HG02852 (cell line): Measurements from ENCODE around the gene EPHA1.
"Not testable (repeated sequence)": the region's sequence is repeated elsewhere in the genome, so short reads cannot be mapped to it uniquely, and the experiment has no call there.

Experiments used
- ATAC-seq: cut with Tn5 transposase; IDR thresholded peaks from one replicate; pipeline ENCODE4 v1.9.1; 2021; ENCODE audit warnings: mild to moderate bottlenecking, moderate library complexity; ENCODE audit not compliant: unreplicated experiment

The EPHA1 gene

DNA sequence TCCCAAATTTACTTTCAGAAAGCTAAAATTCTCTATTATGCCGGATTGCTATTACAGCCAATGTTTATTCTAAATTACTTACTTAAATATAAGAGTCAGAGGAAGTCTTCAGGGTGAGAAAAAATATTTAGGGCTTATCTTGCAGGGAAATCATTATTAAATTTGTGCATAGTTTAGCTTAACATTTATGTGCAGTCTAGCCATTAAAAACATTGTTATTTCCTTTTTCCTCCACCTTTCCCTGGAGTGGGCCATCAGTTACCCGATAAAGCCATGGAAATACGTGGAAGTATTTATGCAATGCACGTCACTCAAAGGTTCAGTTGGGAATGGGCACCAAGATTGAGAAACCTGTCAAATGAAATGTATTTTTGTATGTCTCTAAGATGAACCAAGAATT is 25.1 kb upstream of the EPHA1 start:
- no peak for ATAC-seq

DNA sequence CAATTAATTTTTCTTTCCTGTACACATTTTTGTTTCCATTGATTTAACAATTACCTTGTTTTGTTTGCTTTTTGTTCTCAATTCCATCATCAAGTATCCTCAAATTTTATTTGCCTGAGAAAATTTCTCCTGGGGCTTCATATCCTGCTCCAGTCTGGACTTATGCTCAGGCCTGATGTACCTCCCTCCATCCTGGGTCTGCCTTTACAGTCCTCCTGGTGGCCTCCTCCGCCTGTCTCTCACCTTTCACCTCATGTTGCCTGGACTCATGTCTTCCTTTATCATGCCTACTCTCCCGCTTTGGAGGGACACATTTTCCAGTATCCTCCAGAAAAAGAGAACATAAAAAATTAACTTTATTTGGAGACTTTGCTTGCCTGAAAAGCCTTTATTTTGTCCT is 22.5 kb upstream of the EPHA1 start:
- ATAC-seq = no peak

DNA sequence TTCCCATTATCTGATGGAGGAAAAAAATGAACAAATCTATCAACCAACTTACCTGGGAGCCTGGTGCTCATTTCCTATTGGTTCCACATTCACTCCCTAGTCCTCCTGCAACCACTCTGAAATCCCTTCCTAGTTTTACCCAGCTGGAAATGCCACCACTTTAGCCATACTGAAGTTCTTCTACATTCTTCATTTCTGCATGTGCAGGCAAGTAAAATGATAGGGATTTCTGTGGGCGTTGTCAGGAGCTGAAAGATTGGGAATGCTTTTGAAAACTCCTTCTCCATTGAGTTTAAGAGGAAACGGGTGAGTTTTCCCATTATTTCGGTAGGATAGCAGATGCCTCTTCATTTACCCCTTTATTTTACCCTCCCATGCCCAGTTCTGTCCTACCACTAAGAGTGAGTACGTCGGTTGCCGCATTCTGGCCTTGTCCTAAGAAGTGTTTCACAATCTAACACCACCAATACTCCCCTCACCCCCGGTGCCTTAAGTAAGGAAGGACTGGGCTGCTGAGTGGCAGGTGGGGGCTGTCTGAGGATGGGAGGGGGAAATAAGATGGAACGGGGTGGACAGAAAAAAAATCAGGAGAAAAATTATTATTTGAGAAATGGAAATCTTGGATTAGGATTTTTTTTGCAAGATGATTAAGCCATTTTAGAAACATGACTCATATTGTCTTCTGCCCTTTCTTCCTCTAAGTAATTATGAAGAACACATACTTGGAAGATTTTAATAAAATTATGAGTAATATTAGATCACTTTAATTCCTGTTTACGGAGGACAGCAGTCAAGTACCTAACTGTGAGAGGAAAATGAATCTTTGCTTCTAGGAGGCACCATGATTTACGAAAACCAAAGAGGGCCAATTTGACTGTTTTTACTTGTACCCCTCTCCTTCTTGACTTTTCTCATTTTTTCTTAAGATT is 21.4 kb upstream of the EPHA1 start:
- no peak for ATAC-seq

DNA sequence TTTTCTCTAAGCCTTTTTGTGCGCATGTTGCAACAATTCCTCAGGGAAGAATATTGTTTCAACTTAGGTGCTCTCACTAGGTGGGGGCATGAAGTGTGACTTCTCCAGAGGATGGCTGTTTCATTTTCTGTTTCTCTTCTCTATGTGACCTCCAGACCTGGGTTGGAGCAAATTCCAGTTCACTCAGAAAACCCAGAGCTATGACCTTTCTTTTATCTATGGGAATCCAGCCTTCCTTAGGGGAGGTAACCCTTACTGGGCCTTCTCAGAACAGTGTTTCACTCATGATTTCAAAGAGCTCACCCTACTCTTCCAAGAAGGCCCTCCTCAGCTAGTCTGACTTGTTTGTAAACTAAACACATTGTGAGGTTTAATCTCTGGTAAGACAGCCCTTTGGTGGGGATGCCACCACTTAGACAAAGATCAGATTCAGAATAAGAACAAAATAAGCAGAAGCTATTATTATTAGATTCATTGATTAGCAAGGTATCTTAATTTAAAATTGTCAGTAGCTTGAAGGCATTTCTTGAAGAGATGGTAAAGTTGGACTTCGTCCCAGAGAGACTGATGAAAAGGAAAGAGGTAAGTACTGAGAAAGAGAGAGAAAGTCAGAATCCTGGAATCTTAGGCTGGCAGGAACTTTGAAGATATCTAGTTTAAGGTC is 18.0 kb upstream of the EPHA1 start:
- no peak for ATAC-seq

DNA sequence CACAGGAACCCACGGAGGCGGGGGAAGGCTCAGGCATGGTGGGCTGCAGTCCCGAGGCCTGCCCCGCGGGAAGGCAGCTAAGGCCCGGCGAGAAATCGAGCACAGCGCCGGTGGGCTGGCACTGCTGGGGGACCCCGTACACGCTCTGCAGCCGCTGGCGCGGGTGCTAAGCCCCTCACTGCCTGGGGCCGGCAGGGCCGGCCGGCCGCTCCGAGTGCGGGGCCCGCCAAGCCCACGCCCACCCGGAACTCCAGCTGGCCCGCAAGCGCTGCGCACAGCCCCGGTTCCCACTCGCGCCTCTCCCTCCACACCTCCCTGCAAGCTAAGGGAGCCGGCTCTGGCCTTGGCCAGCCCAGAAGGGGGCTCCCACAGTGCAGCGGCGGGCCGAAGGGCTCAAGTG is 15.8 kb upstream of the EPHA1 start:
- ATAC-seq = not testable (repeated sequence)

DNA sequence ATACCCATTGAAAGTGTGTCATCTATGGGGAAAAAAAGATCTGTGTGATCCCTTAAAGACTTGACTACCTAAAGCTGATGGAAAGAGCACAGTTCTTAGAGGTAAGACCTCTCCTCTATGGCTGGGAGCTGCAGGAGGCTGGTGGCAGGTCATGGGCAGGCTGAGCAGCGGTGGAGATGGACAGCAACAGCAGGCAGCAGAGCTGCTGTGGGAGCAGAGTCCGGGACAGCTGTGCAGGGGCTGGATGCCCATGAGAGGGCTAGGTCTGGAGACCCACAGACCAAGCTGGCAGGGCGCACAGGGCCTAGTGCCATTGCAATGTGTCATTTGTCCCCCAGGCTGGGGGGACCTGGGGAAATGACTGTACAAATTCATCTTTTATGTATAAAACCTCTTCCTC is 13.4 kb upstream of the EPHA1 start:
- ATAC-seq = no peak

DNA sequence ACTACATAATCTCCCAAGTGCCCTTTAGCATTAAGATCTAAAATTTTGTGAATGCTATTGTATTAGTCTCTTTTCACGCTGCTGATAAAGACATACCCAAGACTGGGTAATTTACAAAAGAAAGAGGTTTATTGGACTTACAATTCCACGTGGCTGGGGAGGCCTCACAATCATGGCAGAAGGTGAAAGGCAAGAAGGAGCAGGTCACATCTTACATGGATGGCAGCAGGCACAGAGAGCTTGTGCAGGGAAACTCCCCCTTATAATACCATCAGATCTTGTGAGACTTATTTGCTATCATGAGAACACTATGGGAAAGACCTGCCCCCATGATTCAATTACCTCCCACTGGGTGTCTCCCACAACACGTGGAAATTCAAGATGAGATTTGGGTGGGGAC is 12.0 kb upstream of the EPHA1 start:
- ATAC-seq = not testable (repeated sequence)

DNA sequence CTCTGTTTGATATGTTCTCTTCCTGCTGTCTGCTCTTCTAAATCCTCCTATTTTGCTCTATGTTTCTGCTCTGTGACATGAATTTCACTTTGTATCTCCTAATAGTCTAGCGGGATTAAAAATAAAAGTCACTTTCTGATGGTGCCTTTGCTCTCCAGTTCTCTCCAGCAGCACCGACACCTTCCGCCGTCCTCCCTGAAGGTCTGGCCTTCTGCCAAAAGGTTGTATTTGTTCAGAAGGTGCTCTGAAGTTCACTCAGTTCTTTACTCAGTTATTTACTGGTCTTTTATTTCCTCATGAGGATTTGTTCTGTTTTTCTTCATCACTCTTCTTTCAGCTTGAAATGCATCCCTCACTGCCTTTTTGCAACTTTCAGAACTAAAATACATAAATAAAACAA is 11.2 kb upstream of the EPHA1 start:
- no peak for ATAC-seq

DNA sequence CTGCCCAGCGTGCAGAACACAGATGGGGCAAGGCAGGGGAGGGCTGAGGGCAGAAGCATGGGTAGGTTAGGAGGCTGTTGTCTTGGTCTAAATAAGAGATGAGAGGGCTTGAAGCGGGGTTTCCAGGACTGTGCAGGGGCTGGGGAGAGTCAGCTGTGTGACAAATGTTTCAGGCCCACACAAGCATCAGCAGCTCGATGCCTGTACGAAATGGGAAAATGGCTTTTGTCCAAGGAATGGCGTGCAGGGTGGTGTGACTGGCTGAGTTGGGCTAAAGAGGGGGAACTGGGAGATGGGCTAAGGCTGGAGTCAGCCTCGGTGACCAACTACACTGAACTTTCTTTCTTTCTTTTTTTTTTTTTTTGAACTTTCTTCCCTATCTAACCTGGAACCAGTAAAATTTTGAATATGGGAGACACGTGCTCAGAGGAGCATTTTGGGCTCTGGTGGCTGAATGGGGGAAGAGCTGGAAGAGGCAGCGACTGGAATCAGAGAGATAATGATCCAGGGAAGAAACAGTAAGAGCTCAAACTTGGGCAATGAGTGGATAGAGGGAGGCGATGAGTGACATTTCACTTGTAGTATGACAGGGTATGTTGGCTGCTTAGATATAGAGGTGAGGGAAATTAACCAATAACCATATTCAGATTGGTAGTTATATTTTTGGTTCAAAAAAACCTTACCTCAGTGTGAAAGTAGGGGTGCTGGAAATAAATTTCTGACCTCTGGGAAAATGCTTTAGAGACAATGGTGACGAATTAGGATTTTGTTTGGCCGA is 10.2 kb upstream of the EPHA1 start:
- ATAC-seq = no peak

DNA sequence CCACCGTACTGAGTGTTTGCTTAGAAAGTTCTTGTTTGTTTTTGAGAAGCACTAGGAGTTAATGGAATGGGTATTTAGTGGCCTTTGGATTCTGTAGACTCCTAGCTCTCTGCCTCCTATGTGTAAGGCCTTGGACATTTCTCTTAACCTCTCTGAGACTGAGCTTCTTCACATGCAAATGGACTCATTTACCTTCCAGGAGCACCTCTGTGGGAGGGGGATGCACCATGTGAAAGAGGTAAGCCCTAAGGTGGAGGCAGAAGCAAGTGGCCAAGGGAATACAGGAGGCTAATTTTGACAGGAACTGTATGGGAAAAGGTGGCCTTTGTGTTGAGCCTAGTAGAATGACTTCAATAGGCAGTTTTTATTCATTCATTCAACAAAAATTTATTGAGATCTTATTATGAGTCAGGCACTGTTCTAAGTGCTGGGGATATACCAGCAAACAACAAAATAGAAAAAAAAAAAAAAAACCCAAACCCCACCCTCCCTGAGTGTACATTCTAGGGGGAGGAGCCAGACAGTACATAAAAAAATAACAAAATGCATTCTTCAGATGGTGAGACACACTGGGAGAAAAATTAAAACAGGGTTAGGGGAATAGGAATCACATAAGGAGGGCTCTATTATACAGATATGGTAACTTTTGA is 9.2 kb upstream of the EPHA1 start:
- no peak for ATAC-seq

DNA sequence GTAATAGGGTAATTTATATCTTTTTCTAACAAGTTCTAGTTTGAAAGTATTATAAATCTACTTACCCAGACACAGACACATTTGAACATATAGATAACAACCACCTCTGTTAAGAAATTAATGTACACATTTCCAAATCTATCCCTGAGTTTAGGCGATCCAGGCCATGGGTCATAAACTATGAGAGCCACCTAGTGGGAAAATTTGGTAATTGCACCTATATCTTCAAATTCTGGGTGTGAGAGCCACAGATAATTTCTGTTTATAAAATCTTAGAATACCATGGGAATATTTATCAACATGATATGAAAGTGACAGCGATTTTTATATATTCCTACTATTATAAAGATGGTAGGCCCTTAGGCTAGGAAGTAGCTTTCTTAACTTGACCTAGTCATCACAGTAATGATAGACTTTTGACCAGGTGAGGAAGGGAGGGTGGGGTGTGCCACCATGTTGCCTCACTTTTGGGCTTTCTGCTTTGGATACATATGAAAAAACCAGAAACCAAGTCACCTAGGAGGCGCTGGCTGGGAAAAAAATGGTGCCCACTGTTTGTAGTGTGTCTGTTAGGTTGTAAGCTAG is 8.0 kb upstream of the EPHA1 start:
- ATAC-seq = no peak

DNA sequence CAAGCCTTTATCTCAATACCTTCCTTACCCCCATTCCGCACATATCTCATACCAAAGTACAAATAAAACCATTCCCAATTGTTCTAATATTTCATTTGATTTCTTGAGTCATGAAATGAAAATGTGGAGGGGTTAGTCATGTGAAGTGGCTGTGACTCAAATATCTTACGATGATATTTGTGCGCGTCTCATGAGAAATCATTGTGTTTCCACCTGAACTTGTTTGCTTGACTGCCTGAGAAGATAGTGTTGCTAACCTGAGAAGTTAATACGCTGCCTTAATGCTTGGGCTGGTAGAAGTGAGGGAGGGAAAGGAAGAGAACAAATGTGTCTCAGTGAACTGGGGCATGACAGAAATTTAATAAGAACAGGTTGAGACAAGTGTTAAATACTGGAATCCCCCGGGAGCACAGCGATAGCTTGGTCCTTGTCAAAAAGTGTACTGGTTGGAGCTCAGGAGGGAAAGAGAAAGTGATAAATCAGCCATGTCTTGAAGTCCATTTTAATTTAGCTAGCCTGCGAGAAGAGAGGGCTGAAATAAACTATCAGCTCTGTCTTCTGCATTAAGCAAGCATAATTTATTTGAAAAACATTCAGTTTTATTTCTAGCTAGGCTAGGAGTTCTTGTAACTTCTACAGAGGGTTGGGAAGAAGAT is 7.2 kb upstream of the EPHA1 start:
- ATAC-seq = no peak

DNA sequence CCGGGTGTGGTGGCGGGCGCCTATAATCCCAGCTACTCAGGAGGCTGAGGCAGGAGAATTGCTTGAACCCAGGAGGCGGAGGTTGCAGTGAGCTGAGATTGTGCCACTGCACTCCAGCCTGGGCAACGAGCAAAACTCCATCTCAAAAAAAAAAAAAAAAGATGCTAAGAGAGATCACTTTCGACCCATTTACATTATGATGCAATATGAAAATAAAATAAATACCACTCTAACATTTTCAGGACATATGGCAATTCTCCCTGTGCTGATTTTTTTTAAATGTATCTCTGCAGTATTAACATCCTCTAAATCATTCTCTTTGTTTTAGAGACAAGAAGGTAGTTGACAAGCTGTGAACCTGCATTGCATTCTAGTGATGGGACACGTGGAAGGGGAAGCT is 6.6 kb upstream of the EPHA1 start:
- not testable (repeated sequence) for ATAC-seq

DNA sequence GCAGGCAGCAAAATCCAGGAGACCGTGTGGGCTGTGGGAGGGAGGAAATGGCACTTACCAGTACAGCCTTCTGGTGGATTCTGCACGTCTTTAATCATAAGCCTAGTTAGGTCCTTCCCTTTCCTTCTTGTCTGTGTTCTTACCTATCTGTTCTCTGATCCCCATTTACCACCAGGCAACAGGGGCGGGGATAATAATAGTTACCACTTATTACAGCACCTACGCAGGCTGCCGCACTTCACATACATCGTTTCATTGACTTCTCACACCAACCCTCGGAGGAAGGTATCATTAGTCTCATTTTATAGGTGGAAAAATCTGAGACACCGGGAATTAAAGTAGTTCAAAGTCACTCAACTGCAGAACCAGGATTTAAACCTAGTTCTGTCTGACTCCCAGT is 4.5 kb upstream of the EPHA1 start:
- no peak for ATAC-seq

DNA sequence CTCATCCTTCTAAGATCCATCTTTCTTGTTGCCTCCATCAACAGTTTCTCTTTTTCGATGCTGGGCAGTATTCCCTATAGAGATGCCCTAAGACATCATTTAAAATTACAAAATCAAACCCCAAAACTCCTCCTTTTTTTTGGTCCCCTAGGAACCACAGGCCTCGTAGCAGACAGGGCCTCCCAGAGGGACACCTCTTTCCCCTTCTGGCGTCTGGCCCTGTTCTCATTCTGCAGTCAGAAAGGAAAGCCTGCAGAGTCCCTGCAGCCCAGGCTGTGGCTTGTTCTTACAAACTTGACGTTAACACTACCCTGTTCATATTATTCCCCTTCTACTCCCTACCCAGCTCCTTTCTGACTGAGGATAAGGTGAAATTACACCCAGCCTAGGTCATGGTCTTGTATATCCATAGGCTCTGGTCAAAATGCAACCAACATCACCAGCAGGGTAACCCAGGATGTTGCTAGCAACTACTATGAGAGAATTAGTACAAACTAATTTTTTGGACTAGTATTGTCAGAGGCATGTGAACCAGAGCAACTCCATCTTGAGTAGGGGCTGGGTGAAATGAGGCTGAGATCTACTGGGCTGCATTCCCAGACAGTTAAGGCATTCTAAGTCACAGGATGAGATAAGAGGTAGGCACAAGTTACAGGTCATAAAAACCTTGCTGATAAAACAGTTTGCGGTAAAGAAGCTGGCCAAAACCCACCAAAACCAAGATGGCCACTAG is 3.5 kb upstream of the EPHA1 start:
- ATAC-seq = no peak

DNA sequence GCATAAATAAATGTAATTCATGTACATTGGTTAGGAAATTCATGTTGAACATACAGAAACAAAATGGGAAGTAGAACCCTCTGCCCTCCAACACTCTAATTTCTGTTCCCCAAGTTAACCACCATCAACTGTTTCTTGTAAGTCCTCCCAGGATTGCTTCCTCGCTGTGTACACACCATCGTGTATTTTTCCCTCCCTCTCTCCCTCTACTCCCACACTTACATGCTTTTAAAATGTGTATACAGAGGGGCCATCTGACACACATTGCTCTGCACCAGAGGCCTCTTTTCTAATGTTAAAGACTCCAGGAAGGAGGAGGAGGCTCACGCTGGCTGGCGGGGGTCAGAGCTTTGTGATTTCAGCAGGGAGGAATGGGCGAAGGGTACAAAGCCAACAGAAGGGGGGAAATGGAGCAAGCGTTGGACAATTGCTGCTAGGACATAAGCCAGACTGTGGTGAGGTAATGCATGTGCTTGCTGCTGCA is 1.9 kb upstream of the EPHA1 start:
- no peak for ATAC-seq

DNA sequence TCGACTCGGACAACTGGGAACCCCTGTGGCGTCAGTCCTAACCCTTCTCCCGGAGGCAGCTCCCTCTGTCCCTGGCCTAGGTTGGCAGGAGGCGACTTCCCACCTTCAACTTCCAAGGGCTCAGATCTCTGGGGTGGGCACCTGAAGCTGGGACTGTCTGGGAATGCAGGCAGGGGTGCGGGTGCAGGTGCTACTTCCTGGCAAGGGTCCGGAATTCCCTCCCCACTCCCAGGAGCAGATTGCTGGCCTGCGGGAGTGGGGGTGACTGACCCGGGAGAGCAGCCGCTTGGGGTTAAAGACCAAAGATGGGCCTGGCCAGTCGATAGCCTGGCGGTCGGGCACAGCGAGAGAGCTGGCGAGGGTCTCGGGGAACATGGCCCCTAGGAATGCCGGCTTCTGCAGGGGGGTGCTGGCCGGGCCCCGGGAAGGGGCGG is 387 bp downstream of the EPHA1 start:
- no peak for ATAC-seq

DNA sequence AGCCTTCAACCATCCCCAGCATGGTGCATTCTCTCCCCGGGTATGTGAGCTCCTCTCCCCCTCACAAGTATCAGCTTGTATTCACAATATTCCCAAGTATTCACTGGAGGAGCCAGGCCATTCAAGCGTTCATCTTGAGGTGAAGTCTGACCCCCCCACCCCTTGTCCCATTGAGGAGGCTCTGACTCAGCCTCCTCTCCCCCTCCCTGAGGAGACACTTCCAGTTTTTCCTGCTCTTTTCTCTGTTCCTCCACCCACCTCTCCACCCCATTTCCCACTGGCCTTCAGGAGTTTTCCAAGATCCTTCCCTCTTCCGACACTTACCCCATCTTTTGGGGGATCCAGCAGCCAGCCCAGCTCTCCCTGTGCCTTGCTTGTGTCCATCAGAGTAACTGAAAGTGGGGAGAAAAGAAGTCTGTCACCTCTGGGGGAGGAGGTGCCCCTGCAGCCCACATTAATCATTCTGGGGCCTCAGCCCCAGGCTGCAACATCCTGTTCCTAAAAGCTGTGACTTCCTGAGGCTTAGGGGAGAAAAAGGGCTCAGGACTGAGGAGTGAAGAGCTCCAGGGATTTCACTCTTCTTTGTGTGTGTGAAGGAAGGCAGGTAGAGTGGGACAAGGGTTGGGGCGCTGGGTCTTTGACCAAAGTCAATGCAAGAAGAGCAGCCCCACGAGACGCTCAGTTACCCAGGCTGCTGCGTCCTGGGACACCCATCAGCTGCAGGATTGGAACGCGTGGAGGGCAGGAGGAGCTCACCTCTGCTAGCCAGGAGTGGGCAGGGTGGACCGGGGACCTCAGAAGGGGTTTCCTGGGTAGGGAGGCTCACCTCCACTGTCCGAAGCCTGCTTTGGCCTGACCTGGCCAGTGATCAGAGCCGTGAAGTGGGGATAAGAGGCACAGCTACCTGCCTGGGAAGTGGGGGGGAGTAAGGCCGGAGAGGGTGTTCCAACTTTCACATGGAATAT is 1.1 kb downstream of the EPHA1 start:
- ATAC-seq = no peak
